Fibroblast of villous mesenchyme (primary cell): ENCODE measurements around the gene TFAP2E. TPM values are rescaled to one million over a fixed set of nuclear protein-coding genes. Genes with fewer than 3 reads are reported as not detected.
"Not testable (repeated sequence)": the region's sequence is repeated elsewhere in the genome, so short reads cannot be mapped to it uniquely, and the experiment has no call there.

Experiments
- DNase-seq: peaks from one replicate; pipeline ENCODE4 v3.0.0-alpha.2; 2010; ENCODE audit warnings: low read depth
- H3K4me3 ChIP-seq: 2 replicates; pipeline ENCODE4 v1.5.1; 2011; ENCODE audit warnings: low read depth, mild to moderate bottlenecking, low read length
- total RNA-seq: library from RNA; depleted of rRNA; stranded (reverse); fragments of >200 nt; gene quantifications from 2 replicates; pipeline ENCODE4 v1.2.3, GENCODE V29; 2012
- TF ChIP-seq, protein P1 (sequence below): IDR thresholded peaks from 2 replicates; pipeline ENCODE4 v1.5.1; 2012; ENCODE audit warnings: low read depth, mild to moderate bottlenecking, low read length; ENCODE audit not compliant: insufficient read depth

Gene TFAP2E
- total RNA-seq, 1 donor: under 0.01 TPM

DNA sequence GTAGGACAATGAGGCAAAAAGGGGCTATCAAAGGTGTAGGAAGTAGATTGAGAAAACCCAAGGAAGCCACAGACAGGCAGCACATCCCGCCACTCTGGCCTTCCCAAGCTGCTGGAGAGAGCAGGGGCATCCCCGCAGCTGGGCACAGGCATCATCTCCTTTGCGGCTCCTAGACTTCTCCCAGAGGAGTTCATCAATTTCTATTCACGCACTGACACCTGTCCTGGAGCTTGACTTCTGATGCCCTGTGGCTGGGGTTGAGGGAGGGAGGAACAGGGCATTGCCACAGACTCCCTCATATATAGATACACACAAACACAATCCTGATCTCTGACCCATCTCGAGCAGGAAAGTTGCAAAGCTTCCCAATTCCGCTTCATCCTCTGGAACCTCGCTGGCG is 1.9 kb upstream of the TFAP2E start:
- TF ChIP-seq, protein P1, sequence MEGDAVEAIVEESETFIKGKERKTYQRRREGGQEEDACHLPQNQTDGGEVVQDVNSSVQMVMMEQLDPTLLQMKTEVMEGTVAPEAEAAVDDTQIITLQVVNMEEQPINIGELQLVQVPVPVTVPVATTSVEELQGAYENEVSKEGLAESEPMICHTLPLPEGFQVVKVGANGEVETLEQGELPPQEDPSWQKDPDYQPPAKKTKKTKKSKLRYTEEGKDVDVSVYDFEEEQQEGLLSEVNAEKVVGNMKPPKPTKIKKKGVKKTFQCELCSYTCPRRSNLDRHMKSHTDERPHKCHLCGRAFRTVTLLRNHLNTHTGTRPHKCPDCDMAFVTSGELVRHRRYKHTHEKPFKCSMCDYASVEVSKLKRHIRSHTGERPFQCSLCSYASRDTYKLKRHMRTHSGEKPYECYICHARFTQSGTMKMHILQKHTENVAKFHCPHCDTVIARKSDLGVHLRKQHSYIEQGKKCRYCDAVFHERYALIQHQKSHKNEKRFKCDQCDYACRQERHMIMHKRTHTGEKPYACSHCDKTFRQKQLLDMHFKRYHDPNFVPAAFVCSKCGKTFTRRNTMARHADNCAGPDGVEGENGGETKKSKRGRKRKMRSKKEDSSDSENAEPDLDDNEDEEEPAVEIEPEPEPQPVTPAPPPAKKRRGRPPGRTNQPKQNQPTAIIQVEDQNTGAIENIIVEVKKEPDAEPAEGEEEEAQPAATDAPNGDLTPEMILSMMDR: no peak
- no peak for DNase-seq
- no peak overlapping the region for H3K4me3 ChIP-seq

DNA sequence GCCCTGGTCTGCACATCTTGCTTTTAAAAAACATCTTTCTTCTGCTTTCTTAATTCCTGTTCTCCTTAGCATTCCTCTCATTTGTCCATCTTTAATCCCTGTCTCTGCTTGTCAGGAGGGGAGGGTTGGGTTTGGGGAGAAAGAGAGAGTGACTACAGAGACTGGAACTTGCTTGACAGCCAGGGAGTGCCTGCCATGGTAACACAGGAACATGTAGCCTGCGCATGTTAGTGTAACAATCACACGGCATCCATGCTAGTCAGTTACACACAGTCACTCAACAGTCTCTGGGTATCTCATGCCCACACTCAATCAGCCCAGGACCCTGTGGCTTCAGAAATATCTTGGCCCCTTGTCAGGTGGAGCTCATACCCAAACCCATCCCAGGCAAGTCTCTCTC is 818 bp upstream of the TFAP2E start:
- DNase-seq: no peak
- no peak overlapping the region for H3K4me3 ChIP-seq
- TF ChIP-seq, protein P1: no peak

DNA sequence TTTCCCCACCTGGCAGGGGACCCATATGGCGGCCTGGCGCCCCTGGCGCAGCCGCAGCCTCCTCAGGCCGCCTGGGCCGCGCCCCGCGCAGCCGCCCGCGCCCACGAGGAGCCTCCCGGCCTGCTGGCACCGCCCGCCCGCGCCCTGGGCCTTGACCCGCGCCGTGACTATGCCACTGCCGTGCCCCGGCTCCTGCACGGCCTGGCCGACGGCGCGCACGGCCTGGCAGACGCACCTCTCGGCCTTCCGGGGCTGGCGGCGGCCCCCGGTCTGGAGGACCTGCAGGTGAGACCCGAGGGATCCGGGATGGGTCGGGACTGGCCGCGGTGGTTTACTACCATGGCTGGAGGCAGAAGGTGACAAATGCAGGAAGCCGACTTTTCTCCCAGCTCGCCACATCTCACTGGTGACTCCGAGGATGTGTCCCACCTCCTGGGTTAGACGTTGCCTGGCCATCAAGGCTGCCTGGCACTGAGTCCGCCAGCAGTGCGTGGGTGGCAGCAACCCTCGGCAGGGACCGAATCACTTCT is 1.1 kb downstream of the TFAP2E start:
- TF ChIP-seq, protein P1: no peak
- no peak for DNase-seq
- no peak overlapping the region for H3K4me3 ChIP-seq

DNA sequence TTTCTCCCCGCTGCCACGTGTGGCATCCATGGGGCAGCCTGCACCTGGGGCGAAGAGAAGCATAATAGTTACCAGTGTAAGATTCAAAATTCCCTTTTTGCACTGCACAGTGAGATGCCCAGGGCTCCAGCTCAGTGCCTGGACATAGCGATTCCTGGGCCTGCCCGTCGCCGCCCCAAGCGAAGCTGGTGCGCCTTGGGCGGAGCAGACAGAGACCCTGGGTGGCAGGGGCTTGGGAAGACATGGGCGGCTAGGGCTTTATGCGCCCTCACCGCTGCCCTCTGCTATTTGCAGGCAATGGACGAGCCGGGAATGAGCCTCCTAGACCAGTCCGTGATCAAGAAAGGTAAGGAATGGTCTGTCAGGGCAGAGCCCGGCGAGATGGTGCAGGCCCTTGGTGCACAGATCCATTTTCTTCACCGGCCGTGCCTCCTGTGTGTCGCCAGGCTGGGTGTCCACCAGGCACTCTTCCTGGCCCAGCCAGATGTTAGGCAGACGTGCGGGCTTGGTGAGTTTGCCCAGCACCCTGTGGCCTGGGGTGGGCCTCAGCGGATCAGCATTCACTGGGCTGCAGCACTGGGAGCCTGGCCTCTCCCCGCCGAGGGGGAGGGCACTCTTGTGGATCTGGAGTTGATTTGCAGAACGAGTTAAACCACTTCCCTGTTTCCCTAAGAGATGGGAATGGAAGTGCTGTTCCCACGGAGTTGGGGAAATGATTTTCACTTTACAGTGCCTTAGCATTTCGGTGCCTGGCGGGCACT is 1.7 kb downstream of the TFAP2E start:
- no peak for DNase-seq
- H3K4me3 ChIP-seq: no peak overlapping the region
- TF ChIP-seq, protein P1: no peak

DNA sequence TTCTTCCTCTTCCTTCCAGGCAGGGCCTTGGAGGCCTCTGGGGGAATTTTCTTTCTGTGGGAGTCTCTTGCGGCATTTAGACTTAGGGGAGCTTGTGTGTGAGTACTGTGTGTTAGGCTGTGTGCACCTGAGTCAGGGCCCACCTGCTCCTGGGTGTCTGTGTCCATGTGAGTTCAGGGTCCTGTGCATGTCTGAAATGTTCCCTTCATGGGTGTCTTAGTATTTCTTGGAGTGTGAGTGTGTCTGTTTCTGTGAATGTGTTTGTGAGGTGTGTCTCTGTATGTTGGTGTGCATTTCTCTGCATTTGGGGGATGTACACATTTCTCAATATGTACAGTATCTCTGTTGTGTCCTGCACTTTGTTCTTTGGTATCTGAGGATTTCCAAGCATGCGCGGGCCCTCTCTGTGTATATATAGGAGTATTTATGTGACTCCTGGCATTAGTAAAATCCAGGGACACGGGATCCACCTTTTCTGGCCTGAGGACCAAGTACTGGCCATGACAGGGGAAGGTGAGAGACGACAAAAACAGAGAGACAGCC is 2.4 kb downstream of the TFAP2E start:
- no peak overlapping the region for H3K4me3 ChIP-seq
- TF ChIP-seq, protein P1: no peak
- DNase-seq: no peak

DNA sequence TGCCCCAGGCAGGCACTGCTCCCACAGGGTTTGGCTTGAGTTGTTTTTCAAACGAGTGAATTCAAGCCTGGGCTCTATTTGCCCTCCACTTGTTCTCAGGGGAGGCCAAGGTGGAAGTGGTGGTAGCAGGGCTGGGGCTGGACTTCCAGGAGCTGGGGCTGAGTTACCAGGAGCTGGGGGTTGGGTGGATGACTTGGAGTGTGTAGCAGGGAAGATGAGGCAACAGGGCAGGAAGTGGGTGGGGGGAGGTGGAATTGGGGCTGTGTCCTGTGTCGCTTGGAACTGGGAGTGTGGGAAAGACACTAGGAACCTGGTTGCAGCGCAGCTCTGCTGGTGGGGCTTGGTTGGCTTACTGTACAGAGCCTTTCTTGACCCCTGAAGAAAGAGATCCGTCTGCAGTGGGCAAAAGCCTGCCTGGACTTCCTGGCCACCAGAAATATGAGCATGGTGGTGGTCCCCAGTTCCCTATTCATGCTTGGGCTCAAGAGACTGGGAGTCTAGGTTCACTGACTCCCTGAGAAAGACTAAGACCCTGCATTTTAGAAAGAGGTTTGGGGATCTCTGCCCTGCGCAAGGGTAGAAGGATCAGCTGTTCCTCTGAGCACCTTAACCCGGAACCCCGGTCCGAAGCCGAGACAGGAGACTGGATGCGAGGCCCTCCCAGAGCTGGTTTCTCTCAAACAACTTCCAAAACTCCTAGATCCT is 3.1 kb downstream of the TFAP2E start:
- DNase-seq: peak; percentile 38
- TF ChIP-seq, protein P1: no peak
- H3K4me3 ChIP-seq: no peak overlapping the region

DNA sequence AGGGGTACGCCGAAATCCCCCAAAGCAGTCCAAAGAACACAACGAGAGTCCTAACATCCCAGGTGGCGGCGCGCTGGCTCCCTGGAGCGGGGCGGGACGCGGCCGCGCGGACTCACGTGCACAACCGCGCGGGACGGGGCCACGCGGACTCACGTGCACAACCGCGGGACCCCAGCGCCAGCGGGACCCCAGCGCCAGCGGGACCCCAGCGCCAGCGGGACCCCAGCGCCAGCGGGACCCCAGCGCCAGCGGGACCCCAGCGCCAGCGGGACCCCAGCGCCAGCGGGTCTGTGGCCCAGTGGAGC is 3.6 kb downstream of the TFAP2E start:
- H3K4me3 ChIP-seq, DNase-seq: not testable (repeated sequence)
